NOMO-1 (cell line): ENCODE data around the gene RUNX2.

Experiments used
- DNase-seq, 2 experiments: peaks; one replicate each; lab custom pipeline; 2025; ENCODE audit not compliant: unreplicated experiment in 2 of 2; lab: John Stamatoyannopoulos, UW

RUNX2 gene

DNA sequence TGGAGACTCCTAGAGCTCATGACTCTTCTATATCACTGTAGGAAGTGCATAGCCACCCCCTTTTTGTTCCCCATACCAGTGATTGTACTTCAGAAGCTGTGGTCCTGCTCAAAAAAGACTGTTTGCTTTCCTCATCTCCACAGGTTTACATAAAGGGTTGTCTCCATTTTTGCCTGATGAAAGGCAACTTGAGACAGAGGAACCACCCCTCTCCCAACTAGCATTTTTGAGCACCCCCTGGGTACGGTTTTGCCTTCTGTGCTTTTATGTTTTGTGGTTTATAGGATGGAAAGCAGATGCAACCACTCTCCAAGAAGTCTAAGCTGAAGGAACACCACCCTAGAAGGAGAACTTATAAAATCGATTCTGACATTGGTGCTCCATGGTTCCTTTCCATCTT lies 177.3 kb downstream of the RUNX2 start:
- DNase-seq: no peak

DNA sequence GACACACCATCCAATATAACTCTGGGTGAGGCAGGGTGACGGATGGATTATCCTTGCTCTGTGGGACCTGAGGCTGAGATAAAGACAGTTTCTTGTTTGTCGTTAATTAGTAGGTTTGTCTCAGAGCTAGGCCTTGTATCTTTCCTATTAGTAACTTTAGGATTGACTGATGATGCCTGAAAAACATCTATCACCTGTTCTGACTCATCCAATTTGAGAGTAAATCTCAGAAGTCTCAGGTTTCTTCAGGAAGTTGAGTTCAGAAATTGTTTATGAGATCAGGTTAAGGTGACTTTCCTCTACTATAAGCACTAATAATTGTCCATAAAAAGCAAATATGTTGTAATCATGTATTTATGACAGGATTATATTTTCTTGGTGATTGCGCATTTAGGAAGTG lies 179.1 kb downstream of the RUNX2 start:
- no peak for DNase-seq

DNA sequence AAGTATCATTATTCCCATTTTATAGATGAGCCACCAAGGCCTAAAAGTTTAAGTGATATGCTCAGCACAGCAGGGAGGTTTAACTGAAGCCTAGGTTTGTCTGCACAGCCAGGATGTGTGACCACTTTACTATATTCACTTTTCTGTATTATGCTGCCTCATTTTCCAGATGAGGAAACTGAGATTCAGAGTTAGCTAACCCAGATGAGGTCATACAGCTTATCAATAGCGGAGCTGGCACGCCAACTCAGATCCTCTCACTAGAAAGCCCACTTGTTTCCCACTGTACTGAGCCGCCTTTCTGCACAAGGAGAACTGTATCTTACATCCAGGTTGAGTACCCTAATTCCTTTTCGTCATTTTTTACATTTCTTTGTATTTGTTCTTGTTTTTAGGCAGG lies 181.3 kb downstream of the RUNX2 start:
- DNase-seq: no peak

DNA sequence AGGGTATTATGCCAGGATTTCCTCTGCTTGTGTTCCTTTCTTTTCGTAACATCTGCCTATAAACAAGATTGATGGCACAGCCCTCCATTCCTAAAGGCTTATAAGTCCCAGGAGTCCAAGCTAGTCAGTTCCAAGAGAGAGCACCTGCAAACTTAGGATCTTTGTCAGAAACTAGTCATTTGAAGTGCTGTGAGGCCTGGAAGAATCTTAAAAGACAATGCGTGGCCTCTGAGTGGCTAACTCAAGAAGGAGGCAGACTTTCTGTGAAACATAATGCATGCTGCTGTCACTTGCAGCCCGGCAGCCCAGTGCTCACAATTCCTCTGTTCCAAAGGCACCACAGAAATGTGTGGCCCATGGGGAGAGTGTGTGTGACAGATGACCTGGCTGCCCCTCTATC lies 184.6 kb downstream of the RUNX2 start:
- no peak for DNase-seq

DNA sequence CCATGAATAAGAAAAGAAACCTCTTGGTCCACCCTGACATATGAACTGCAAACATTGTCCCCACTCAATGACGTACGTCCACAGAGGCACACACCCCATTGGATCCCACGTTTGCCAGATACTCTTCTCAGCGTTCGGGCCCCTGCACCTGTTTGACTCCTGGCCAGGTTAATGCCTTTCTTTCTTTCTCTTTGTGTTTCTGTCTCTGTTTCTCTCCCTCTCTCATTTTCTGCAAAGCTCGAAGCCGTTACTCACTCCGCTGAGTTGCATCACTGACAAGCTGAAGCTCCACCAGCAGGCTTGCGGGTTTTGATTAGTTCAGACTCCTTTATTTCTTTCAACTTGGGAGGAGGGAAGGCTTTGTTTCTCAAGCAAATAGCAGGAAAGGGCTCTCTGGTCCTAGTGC lies 185.1 kb downstream of the RUNX2 start:
- no peak for DNase-seq

DNA sequence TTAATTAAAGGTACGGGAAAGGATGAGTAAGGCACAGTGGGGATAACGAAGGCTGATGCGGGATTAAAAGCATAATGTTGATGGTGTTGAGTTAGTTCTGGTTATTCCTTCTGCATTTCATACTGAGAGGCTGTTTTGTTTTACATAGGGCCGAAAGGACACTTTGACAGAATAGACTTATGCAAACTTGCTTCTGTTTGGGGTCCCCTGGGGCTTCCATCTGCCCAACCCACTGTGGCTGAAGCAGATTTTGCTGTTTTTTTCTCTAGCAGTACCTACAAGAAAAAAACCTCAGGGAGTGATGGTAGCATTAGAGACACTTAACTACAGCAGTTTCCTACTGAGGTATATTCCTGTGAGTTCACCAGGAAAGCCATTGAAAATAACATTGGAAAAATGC lies 185.7 kb downstream of the RUNX2 start:
- no peak for DNase-seq

DNA sequence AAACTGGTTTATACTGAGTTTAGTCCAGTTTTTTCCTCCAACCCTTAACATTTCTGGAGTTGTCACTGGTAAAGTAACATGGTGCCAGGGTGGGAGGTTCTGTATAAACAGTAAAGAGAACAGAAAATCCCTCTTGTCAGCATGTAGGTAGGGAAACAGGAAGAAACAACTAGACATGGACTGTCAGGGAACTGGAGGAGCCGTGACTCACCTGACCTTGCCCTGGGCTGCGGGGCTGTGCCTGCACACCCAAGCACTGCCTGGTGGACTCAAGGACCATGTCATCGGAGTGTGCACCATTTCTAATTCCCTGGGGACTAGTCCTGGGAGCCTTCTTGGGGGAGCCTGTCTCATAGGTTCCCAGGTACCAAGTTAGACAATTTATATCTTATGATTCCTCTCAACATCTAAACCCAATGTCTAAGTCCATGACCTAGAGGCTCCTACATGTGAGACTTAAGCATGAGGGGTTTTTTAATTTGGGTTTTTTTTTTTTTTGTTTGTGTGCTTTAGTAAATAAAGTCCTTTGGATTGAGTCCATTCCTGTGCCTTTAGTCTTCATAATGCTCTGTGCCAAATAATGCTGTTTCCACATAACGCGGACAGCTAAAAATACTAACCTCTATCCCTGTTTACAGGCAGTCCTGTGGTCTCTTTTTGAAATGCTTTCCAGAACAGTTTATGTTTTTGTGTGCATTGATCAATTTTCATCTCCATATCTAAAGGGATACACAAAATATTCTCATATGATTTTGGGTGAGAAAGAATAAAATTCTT lies 186.5 kb downstream of the RUNX2 start:
- DNase-seq: no peak

DNA sequence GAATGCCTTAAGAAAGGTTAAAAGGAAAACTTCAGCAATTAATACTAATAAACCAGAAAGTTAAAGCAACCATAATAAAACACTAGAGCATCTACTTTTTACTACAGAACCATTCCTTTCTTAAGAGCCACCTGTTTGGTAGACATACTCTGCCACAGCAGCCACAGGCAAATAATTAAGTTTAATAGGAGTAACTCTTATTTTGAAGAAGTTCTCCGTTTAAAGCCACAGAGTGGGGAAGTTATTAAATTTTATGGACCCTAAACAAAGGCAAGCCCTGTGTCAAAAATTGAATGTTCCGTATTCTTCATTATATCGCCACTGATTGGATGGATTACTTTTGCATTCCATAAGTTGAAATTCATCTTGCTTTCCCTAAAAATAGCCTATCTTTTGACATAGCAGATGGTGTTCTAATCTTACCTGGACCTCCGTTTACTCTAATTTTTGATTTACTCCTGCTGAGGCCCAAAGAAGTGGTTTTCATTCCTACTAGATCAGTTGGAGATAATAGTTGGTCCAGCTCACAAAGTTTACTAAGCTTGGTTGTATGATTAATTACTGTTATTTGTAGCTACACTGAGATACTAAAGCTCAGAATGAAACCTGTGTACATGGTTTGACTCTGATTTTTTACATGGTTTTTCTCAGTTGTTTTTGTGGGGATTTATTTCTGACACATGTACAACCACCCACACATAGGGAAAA lies 190.0 kb downstream of the RUNX2 start:
- peak; percentile 65 to 85 for DNase-seq

DNA sequence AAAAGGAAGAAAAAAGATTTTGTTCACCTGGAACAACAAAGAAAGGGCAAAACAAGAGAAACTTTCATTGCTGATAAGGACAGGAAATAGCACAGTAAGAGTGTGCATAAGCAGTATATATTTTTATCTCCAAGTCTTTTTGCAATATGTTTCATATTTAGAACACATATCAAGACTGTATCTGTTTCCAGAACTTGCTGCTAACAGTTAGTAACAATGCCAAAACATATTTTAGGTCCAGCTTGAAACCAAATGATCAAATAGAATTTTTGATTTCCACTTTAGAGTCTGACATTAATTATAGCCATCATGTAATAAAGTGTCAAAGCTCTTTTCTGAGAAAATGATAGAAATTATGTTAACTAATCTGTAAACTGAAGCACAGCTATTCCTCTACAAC lies 193.1 kb downstream of the RUNX2 start:
- DNase-seq: no peak

DNA sequence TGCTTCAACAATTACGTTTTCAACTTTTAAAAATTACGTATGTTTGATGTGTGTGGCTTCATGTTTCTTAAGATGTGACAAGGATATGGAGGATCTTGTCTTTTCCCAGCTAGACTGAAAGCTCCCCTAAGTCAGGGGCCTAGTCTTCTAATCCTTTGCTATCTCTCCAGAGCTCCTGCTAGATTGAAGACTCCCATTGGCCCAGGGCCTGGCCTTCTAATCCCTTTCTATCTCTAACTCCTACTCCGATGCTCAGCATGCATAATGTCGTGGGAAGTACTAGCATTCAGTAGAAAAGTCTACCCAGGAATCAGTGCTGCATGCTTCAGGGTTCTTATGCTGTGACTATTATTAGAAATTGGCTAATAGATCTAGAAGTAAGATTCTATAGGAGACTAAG lies 194.4 kb downstream of the RUNX2 start:
- no peak for DNase-seq

DNA sequence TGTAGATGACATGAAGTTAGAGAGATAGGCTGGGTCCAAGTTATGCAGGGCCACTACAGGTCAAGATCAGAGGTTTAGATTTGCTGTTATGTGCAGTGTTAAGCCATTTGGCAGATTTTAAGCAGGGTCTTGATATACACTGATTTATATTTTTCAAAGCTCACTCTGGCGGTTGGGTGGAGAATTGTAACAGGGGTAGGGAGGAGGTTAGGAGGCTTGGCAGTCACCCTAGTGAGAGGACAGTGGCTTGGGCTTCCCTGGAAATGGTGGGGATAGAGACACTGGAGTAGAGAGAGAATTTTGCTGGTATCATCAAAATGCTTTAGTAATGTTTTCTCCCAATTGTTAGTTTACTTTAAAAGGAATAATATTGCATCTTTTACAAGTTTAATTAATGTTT lies 199.1 kb downstream of the RUNX2 start:
- no peak for DNase-seq

DNA sequence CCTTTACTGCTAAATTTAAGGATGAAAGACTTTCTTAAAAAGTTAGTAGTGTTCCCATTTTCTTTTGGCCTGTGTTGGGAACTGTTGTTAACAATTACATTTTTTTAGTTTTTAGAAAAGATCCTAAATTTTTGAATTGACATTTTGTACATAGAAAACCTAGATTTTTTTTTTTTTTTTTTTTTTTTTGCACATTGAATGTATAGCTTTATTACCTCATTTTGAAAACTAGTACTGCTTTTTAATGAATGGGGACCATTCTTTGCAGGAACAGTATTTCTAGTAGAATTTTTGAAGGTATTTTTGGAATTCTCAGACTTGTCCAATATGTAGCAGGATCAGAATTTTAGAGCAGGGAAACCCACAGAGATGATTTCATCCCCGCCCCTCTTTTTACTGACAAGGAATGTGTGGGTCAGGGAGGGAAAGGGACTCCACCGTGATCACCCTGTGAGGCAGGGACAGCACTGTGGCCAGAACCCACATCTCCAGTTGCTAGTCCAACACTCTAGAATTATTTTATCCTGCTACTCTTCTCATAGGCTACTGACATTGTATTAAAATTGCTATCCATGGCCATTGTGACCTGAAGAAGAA lies 204.0 kb downstream of the RUNX2 start:
- DNase-seq: no peak

DNA sequence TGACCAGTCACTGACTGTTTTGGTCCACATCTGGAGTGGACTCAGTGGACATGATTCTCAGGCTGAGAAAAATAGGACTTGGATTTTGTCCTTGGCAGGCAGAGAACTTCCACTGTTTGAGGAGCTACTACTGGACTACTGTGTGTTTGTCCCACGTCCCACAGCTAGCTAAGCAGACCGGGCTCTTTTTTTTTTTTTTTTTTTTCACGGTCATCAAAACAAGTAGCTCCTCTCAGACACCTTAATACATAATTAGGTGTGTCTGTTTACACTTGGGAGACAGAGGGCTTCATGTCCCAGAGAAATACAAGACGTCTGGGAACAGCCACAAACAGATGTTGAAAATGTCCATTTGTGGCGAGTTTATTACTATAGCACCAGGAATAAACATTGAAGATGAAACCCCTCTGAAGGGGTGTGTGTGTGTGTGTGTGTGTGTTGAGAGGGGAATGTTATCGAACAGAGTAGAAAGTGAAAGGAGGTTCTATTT lies 204.6 kb downstream of the RUNX2 start:
- no peak for DNase-seq

DNA sequence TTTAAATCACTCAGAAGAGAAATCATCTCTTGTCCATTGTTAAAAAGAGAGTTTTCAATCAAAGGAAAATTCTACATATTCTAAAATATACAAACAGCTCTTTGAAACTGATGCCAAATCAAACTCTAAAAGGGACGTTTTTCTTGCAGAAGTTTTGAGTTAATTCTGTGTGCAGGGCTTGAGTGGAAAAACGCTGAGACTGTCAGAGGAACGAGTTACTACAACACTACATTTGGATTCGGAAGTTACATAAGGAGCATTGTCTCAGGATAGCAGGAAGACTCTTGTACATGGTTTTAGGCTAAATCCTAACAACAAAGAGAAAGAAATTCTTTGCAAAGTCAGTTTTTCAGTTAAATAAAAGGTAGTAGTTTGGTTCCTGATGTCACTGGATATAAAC lies 205.3 kb downstream of the RUNX2 start:
- no peak for DNase-seq

DNA sequence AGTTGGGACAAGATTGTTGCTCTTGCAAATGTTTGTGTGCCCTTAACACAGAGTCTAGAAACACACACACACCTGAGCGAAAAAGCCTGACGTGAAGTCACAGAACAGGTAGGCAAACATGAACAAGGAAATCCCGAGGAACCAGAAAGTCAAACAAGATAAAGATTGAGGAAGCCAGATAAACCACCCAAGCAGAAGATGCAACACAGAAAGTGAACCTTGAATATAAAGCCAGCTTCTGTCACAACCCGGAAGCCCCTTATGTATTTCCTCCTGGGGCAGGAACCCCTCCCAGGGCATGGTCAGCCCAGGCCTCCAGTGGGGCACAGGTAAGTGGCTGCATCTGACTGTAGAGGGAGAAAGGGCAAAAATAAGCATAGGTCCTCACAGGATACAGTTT lies 207.8 kb downstream of the RUNX2 start:
- DNase-seq: no peak

DNA sequence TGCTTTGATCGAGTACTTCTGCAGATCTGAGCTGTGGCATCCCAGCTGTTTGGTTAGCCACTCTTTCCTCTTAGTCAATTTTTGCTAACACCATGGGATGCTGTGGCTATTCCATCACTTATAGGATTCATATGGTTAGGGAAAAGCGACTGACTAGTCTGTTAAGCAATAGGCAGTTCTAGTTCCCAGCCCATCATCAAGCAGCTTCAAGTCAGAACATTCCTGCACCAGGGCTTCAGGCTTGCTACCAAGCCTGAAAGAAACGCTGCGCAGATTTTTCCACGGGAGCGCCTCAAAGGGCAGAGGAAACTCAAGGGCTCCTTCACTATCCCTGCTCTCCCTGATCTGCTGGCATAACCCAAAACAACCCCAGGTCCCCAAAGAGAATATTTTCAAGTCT lies 209.4 kb downstream of the RUNX2 start:
- DNase-seq: no peak

DNA sequence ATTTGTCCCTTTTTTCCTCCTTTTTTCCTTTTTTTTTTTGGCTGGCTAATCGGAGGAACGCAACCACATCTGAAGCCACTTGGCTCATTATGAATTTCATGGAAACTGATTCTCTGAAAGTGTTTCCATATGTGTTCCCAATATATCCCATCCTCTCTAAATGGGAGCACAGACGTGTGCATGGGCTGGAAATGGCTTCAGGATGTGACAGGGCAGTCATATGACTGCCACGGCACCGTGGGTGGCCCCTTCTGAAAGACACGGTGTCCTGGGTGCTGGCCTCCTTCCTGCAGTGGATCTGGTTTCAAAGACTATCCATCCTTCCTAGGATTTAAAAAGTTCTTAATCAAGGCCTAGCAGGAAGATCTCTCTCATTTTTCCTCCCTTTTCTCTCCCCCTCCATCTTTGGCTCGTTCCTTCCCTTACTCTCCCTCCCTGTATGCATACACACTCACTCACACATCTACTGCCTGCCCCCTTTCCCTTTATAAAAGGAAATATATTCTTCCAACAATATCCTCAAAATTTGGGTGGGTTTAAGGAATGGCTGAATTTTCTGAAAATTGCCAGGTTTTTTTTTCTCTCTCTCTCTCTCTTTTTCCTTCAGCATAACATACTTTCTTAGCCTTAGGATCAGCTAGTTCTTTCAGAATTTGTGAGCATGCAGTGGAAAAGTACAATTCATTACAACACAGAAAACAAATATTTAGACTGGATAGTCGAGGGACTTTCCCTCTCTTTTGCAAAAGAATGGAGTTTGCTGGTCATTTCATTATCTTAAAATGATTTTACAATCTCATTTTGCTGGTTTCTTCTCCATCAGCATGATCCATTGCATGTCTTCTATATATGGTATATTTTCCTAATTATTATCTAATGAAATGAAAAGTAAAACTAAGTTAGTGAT lies 210.8 kb downstream of the RUNX2 start:
- DNase-seq: no peak

DNA sequence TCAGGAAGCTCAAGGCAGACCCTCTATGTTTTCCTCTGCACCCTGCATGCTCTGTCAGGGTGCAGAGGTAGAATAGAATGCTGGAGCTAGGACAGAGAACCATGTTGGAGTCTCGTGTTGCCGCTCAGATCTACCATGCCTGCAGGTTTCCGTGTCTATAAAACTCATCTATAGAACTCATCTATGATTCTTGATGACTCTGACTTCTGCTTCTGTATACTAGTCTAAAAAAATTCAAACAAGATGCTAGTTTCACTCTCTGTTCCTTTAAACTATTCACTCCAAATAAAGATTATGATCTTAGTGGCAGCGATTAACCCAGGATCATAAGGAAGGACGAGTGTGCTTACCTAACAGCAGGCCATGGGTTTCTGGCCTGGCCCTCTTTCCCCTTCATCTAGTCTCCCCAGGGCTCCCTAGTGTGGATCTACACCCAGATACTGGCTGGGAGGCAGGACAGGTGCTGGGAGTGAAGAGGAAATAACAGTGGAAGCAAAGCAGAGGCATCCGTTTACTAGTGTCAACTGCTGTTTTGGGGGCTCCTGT lies 212.3 kb downstream of the RUNX2 start:
- no peak for DNase-seq

DNA sequence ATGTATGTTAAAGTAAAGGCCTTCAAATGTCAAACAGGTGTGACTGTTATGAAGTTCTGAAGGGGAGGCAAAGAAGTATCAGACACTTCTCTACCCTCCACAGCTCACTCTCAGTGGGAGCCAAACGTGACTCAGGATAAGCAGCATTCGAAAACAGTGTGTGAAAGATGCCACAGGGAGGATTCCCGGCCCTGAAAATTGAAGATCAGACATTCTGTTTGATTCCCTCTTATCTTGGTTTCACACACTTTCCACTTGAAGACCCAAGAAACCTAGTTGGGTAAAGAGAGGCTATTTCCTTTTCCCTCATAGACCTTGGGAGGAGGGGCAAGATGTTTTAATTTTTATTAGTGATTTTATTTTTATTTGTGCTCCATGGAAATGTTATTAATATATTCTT lies 213.8 kb downstream of the RUNX2 start:
- DNase-seq: no peak
